Esophagus muscularis mucosa (tissue), 4 donors: Measurements from ENCODE around the gene IGFN1.

ENCODE experiments used
- EP300 ChIP-seq: sonication (generic); formaldehyde crosslinking; IDR thresholded peaks from one replicate; pipeline ENCODE4 v1.6.1; 2017; ENCODE audit warnings: antibody characterized with exemption
- POLR2A ChIP-seq: fragments of 450-650 bp; IDR thresholded peaks from one replicate; pipeline ENCODE4 v1.6.1; 2017; ENCODE audit warnings: antibody characterized with exemption, moderate library complexity, mild to moderate bottlenecking, low read depth
- POLR2AphosphoS5 ChIP-seq, 2 donors: sonication (generic); formaldehyde crosslinking; IDR thresholded peaks; one replicate each; pipeline ENCODE4 v1.6.1; 2017; ENCODE audit warnings: antibody characterized with exemption in 2 of 2
- TF ChIP-seq, protein P1 (sequence below), 3 experiments: fragments of 200-600 bp in 2 of 3; fragments of 450-650 bp in 1 of 3; sonication (generic) in 2 of 3; IDR thresholded peaks; one replicate each; pipeline ENCODE4 v1.5.1; 2017 to 2019; ENCODE audit warnings: antibody characterized with exemption in 3 of 3, mild to moderate bottlenecking in 2 of 3, moderate library complexity in 1 of 3

DNA sequence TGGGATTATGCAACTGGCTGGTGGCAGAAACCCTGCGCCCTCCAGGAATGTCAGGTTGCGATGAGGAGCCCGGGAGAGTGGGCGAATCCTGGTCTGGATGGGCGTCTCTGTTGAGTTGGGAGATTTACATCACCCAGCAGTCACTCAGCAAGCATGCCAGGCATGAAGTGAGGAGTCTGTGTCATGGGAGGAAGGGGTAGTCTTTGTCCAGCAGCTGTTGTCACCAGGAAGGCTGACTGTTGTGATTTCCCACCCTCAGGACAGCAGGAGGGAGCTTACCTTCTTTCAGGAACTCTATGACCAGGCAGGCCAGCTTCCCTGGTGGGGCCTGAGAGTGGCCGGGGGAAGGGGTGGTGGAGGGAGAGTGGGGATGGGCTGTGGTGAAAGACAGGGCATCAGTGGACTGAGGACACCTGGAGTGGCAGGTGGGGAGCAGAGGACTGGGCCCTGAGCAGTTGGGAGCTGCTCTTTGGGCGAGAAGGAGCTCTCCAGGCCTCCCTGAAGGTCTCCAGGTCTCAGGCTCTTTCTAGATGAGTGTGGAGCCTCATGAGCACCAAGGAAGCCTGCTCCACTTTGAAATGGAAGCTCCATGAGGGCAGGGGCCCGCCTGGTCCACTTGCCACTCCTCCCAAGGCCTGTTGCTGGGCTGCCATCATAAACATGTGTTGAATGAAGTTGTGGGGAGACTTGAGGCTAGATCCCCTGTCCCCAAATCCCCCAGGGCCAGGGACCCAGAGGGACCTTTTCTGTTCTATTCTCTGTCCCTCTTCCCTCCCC is 71.3 kb downstream of the IGFN1 start:
- TF ChIP-seq POLR2AphosphoS5 (IDR thresholded peaks at IDR 0.05) (no peak), POLR2A (no peak), EP300 (no peak)
- TF ChIP-seq, protein P1, sequence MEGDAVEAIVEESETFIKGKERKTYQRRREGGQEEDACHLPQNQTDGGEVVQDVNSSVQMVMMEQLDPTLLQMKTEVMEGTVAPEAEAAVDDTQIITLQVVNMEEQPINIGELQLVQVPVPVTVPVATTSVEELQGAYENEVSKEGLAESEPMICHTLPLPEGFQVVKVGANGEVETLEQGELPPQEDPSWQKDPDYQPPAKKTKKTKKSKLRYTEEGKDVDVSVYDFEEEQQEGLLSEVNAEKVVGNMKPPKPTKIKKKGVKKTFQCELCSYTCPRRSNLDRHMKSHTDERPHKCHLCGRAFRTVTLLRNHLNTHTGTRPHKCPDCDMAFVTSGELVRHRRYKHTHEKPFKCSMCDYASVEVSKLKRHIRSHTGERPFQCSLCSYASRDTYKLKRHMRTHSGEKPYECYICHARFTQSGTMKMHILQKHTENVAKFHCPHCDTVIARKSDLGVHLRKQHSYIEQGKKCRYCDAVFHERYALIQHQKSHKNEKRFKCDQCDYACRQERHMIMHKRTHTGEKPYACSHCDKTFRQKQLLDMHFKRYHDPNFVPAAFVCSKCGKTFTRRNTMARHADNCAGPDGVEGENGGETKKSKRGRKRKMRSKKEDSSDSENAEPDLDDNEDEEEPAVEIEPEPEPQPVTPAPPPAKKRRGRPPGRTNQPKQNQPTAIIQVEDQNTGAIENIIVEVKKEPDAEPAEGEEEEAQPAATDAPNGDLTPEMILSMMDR (IDR thresholded peaks at IDR 0.05) = no peak
